NCI-H748 treated with DMSO at 0.1 percent for 48 hours (cell line): ENCODE data around the gene TMEM271.
"Not testable (repeated sequence)": the region's sequence is repeated elsewhere in the genome, so short reads cannot be mapped to it uniquely, and the experiment has no call there.

Experiments
- DNase-seq: peaks from one replicate; lab custom pipeline; 2025; lab: John Stamatoyannopoulos, UW

TMEM271 gene

DNA sequence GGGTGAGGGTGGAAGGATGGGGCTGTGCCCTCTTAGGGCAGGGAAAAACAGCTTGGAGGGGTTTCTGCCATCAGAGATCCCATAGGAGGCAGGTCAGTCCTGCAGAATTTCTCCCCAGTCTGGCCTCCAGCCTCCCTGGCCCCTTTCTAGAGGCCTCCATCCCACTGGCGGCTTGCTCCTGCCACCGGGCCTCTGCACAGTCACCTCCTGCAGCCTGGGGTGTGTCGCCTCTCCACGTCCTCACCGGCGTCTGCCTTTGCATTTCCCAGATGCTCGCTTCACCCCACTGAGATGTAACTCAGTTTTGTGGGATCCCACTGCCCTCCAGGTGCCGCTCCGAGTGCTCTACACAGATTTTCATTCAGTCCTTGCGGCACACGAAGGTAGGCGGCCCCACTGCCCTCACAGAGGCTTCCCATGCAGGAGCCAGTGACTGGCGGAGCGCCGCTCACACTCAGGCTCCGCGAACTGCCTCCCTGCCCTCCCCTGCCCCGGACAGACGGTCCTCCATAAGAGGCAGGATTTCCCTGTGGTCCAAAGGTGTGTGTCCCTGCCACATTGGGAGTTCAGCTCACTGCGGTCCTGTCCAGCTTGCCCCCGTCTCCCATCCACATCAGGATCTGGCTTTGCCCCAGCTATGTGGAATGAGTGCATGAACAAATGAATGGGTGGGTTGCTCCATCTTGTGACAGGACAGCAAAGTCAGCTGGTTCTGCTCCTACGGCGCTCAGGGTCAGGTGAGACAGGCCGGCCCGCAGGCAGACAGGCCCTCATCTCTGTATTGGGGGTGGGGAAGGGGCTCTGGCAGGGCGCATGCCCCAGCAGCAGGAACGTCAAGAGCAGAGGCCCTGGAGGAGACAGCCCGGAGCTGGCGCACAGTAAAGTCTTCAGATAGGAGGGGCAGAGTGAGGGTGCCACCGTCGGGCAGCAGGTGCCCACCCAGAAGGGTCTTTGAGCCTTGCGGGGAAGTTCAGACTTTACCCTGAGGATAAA is 2.7 kb upstream of the TMEM271 start:
- DNase-seq = no peak

DNA sequence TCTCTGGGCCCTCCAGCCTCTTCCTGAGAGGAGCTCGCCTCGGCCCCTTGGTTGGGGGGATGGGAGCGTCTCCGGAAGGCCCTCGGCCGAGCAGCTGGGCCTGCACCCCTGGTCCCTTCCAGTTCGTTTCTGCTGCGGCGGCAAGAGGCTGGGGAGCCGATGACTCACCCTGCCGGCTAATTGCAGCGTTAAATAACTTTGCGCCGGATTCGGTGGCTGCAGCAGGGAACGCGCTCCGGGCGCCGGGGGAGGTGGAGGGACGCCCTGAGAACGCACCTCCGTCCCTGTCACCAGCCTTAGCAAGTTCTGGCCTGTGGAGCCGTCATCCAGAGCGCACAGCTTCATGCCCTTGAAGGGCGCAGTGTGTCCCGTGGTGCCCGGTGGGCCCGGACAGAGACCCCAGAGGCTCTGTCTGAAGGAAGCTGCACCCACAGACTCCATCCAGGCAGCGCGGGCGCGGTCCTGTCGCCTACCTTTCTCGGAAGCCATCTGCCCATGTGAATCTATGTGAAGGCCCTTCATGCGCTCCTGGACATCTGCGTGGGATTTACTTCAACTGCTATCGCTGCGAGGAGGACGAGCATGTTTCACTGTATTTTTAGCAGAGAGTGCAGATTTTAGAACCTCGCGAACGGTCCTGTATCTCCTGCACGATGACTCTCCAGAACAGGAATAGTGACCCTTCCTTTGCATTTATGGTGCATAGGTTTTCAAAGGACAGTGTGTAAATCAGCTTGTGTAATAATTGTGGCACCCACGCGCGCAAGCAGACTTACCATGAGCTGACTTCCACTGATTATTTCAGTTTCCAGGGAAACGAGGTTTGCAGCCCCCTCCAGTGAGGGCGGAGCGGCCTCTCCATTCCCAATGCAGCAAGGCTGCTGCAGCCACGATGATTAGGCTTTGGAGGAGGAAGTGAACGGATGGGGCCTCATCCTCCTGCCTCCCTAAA is 1.7 kb upstream of the TMEM271 start:
- DNase-seq = no peak

DNA sequence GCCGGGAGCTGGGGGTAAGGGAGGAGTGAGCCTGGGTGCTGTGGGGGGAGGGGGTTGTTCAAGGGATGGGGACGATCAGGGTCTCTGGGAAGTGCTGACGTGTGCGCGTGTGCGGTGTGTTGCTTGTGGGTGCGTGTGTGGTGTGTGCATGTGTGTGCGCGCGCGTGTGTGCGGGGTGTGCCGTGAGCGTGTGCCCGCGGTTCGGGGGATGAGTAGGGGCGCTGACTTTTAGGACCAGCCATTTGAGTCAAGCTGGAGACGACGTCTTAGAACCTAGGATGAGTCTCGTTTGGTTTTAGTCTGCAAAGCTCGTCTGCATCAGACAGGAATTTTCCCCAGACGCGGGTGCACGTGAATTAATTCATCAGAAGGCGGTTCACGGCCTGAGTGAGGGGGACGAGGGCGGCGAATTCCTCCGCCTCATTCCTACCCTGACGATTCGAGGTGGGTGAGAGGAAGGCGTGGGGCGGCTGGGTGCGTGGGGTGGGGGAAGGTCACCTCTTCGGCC is 950 bp upstream of the TMEM271 start:
- no peak for DNase-seq

DNA sequence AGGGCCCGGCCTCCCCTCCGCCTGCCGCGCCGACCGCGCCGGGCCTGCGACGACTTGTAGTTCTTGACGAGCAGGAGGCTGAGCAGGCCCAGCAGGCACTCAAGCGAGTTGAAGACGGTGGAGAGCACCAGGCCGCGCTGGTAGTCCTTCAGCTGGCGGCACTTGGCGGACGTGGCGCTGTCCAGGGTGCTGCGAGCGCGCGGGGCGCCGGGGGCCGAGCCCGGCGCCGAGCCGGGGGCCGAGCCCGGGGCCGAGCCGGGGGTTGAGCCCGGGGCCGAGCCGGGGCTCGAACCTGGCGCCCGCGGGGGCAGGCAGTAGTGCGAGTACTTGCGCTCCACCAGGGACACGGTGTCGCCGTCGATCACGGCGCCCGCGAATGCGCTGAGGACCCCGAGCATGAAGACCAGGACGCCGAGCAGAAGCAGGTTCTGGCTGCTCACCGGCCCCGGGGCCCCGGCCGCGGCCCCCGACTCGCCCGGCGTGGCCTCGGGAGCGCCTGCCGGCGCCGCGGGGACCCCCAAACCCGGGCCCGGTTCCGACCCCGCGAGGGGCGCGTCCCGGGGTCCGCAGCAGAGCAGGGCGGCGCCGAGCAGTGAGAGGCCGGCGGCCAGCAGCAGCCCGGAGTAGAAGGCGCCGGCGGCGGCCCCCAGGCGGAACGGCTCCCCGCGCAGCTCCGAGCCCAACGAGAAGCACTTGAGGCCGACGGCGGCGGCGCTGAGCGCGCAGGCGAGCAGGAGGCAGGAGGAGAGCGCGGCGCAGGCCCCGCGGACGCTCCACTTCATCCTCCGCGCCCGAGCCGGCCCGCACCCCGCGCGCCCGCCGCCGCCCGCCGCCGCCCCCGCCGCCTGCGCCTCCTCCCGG is 584 bp downstream of the TMEM271 start:
- no peak for DNase-seq

DNA sequence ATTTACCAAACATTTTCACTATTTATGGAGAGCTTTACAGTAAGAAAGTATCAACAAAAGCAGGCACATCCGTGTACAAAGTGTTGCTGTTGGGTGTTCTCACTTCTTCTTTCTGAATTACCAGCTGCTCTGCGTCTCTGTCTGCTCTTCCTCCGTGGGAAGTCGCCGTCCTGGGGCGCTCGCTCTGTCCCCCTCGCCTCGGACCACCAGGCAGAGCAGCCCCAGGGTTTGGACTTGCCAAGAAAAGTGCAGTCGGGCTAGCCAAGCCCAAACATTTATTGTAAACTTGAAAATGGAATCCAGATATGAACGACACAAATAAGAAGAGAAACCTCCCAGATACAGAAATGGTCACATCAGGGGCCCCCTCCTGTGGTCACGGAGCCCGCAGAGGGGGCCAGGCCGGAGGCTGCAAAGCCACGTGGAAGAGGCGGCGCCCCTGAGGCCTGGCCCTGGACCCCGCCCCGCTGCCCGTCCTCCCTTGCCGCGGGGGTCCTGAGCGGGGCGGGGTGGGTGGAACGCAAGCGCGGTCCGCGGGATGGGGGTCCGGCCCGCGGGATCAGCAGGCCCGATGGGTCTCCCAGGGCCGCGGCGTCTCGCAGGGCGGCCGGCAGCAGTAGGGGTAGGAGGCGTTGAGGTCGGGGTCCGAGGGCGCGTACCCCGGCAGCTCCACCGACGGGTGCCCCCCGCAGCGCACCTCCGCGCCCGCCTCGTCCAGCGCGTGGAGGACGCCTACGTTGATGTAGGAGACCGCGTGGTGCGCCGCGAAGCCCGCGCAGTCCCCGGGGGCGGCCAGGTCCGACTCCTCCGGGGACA is 1.5 kb downstream of the TMEM271 start:
- no peak for DNase-seq

DNA sequence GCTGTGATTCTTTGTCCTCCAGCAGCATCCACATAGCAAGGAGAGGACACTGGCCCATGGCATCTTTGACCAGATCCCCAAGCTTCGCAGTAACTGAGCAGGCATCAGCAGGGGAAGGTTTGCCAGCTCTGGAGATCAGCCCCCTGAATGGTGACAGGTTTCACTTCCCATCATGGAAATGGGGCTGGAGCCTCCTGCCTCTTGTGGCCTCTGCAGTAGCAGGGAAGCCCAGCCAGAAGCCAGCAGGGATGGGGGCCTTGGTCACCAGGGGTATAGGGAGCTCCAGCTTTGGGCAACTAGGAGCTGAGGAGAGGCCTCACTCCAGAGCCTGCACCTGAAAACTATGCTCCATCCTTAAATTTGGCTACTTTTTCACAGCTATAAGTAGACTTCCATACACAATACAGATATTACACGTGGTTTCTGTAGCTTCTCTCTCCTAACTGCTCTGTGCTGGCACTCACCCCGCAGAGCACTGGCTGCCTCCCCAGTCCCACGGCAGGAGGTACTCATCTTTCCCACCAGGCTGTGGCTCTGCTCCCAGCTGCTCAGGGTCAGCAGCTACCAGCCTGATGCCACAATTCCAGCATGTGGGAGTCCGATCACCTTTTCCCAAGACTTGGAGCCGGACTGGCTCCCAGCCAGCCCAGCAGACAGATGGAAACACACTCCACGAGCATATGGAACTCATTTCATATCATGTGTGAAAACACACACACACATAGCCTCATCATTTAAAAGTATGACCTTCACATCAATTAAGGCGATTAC is 2.8 kb downstream of the TMEM271 start:
- DNase-seq = no peak

DNA sequence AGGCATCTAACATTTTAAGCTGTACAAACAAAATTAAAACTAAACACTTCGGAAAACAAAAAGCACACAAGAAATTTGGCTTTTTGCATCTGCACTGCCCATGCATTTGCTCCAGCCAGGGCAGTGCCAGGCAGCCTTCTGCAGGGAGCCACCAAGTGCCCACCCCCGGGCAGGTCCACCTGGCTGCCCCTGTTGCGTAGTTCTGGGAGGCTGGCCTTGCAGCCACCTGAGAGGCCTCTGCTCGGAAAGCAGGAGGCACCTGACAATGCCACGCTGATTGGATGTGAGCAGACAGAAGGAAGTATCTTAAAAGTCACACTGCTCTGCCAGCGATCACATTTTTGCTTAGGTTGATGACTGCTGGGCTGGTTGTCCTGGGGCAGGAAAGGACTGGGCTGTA is 3.5 kb downstream of the TMEM271 start:
- no peak for DNase-seq

DNA sequence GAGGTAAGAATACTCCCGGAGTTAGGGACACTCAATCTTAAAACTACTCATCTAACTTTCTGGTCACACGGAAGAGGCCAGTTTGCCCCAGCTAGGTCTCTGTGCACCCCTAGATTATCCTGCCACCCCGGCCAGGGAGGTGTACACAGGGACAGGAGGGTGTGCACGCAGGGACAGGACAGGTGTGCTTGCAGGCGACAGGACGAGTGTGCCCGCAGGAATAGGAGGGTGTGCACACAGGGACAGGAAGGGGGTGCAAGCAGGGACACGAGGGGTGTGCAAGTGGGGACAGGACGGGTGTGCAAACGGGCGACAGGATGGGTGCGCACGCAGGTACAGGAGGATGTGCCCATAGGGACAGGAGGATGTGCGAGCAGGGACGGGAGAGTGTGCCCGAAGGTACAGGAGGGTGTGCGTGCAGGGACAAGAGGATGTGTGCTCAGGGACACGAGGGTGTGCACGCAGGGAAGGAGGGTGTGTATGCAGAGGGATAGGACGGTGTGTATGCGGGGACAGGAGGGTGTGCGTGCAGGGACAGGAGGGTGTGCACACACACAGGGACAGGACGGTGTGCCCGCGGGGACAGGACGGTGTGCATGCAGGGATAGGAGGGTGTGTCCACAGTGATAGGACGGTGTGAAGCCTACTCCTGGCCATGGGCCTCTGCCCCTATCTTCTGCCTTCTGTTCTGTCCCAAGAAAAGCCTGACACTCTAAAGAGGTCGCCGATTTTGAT is 4.1 kb downstream of the TMEM271 start:
- no peak for DNase-seq

DNA sequence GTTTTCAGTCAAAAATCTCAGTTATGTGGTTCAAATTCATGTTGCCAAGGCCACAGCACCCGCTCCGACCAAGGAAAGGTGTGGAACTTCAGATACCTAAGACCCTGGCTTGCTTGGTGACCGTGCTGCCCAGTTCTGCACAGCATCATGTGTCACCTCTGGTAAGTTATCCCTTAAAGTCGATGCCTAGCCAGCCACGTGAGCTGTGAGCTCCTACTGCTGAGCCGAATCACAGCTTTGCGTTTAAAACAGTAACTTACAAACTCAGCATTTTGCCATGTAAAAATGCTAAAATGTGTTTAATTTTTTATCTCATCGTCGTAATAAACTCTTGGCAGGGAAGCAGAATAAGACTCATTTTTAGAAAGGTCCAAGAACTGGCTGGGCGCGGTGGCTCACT is 5.3 kb downstream of the TMEM271 start:
- DNase-seq = no peak

DNA sequence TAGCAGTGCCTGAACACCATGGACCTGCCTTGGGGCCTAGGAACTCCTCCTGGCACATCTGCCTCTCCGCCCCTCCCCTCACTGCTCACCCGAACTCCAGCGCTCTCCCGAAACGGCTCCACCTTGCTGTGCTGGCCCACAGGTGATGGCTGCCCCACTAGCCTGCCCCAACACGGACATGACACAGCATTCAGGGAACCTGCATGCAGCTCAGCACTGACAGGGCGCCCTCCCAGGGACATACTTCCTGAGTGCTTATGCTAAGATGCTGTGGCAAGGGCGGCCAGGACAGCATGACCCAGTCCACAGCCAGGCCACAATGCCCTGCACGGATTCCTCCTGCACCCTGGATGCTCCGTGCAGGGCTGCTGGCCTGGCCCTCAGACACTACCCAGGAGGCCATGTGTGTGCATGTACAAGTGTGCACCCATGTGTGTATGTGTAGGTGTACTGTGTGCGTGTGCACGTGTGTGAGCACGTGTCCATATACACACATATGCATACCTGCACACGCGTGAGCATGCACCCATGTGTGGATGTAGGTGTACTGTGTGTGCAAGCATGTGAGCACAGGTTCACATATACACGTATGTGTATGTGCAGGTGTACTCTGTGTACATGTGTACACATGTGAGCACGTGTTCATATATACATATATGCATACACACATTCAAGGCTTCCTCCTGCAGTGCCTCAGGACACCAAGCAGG is 6.0 kb downstream of the TMEM271 start:
- DNase-seq = no peak

DNA sequence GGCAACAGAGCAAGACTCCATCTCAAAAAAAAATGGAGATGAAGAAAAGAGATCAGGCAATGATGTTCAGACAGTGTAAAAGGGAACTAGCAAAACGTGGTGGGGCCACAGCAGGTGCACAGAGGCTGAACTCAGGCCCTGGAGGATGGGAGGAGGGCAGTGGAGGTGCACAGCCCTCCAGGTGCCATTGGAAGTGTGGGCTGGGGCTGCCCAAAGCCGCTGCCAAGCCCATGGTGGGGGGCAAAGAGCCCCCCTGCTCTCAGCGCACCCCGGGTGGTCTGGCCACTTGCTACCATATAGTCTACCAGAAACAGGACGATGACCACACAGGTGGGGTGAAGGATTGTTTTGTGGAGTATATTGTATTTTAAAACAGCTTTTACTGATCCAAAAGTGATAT is 7.1 kb downstream of the TMEM271 start:
- no peak for DNase-seq

DNA sequence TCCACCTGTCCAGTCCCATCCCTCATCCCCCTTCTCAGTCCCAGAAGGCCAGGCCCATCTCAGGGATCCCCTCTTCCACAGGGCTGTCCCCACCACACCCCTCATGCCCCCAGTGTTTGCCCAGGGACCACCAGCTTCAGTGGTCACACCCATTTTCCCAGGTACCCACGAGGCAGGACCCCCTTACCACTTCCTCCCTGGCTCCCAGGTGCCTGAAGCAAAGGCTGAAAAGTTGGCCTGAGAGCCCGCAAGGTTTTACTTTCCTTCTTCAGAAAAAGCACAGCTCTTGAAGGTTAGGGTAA is 7.8 kb downstream of the TMEM271 start:
- DNase-seq = no peak

DNA sequence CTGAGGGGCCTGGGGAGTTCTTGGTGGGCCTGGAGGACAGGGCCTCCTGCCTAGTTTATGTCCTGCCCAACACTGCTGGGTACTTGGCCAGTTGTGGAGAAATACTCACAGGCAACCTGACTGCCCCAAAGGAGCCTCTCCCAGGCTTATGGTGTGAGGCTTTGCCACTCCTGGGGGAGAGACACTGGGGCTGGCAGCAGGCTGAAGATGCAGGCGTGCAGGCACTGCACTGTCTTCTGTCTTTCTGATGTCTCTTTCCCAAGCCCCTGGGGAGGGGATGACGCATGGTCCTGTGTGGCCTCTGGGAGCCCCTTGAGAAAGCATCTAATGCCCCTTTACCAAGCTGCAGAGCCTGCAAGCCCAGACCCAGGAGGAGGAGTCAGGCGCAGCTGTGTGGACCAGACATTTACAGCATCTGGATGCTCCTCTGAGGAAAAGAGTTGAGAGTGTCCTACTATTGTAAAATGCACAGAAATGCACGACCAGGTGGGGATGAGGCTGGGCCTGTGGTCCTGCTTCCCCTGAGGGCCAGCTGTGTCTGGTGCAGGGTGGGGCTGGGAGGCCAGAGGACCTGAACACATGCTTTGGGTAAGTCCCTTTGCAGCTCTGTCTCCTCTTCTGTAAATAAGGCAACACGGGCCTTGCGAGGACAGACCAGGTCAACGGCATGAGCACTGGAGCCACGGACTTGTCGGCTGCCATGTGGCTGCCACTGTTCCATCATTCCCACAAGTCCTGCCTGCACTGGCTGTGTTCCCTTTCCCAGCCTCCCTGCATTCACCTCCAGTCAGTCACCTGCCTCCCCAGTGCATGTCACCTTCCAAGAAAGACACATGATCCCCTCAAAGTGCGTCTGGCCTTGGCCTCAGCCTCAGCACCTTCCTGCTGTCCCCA is 8.4 kb downstream of the TMEM271 start:
- no peak for DNase-seq

DNA sequence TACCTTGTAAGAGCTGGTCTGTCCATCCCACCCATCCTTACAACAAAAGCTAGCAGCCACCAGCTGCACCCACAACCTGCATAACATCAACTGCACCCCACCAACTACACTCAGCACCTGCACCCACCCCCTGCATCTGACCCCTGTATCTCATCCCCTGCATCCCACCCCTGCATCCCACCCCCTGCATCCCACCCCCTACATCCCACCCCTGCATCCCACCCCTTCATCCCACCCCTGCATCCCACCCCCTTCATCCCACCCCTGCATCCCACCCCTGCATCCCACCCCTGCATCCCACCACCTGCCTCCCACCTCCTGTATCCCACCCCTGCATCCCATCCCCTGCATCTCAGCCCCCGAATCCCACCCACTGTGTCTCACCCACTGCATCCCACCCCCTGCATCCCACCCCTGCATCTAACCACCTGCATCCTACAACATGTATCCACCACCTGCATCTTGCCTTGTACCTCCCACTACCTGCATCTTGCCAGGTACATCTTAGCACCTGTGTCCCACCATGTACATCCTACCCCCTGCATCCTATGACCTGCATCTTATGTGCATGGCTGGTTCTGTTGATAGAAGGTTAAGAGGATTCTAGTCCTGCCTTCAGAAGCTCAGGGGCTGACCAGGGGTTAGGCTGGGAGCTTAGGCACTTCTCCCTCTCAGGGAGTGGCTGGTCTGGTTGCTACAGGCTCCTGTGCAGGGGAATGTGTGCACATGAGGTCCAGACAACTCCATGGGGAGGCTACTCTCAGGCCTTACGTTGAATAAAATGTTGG is 9.4 kb downstream of the TMEM271 start:
- DNase-seq = no peak

DNA sequence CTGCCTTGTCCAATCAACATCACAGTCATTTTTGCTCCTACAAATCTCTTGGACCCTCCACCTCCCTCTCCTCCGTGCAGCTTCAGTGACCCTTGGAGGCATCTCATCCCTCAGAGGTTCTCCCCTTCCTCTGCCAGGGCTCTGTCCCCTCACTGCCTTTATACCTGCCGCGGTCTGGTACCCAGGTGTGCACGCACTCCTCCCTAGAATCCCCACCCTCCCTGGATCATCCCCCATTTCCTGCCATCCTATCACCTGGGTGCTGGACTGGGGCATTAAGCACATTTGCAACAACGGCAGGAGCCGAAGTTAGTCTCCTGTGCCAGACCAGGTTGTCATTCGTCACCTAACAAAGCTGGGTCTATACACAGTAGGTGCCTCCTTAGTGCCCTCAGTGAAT is 10.1 kb downstream of the TMEM271 start:
- DNase-seq = no peak

DNA sequence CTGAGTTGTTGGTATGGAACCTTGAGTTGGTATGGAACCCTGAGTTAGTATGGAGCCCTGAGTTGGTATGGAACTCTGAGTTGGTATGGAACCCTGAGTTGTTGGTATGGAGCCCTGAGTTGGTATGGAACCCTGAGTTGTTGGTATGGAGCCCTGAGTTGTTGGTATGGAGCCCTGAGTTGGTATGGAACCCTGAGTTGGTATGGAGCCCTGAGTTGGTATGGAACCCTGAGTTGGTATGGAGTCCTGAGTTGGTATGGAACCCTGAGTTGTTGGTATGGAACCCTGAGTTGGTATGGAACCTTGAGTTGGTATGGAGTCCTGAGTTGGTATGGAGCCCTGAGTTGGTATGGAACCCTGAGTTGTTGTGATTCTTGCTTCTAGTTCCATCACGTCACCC is 10.5 kb downstream of the TMEM271 start:
- not testable (repeated sequence) for DNase-seq

DNA sequence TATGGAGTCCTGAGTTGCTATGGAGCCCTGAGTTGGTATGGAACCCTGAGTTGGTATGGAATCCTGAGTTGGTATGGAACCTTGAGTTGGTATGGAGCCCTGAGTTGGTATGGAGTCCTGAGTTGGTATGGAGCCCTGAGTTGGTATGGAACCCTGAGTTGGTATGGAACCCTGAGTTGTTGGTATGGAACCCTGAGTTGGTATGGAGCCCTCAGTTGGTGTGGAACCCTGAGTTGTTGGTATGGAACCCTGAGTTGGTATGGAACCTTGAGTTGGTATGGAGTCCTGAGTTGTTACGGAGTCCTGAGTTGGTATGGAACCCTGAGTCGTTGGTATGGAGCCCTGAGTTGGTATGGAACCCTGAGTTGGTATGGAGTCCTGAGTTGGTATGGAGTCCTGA is 13.6 kb downstream of the TMEM271 start:
- DNase-seq = not testable (repeated sequence)
